MM.1S (cell line): ENCODE data around the gene DNAH7.
A peak's percentile ranks its signal among the peaks of the same experiment; 100 is the strongest.

Experiments used
- DNase-seq: peaks from one replicate; pipeline ENCODE4 v3.0.0-alpha.2; 2015
- H2AFZ ChIP-seq: fragments of 300-600 bp; sonication (generic); 2 replicates; pipeline ENCODE4 v1.6.0; 2016; ENCODE audit warnings: antibody characterized with exemption, low read length
- H3F3A ChIP-seq: fragments of 300-600 bp; sonication (generic); 2 replicates; pipeline ENCODE4 v1.6.1; 2016; ENCODE audit warnings: mild to moderate bottlenecking, antibody characterized with exemption, low read length, moderate library complexity, mixed read lengths; ENCODE audit not compliant: insufficient read depth
- H3K27ac ChIP-seq: fragments of 300-600 bp; sonication (generic); 2 replicates; pipeline ENCODE4 v1.5.1; 2016; ENCODE audit warnings: mild to moderate bottlenecking, low read length
- H3K27me3 ChIP-seq: fragments of 300-600 bp; sonication (generic); replicated peaks from 2 replicates; pipeline ENCODE4 v1.6.0; 2016; ENCODE audit warnings: low read length; ENCODE audit not compliant: insufficient read depth
- H3K36me3 ChIP-seq: fragments of 300-600 bp; sonication (generic); replicated peaks from 2 replicates; pipeline ENCODE4 v1.6.1; 2016; ENCODE audit warnings: mild to moderate bottlenecking, low read length, mixed read lengths; ENCODE audit not compliant: insufficient read depth
- H3K4me1 ChIP-seq: fragments of 300-600 bp; sonication (generic); 2 replicates; pipeline ENCODE4 v1.6.1; 2016; ENCODE audit warnings: low read length, mixed read lengths
- H3K4me2 ChIP-seq: fragments of 300-600 bp; sonication (generic); 2 replicates; pipeline ENCODE4 v1.6.0; 2016; ENCODE audit warnings: low read depth, low read length
- H3K4me3 ChIP-seq: fragments of 300-600 bp; sonication (generic); 2 replicates; pipeline ENCODE4 v1.5.1; 2016; ENCODE audit warnings: low read length, mixed read lengths
- H3K79me2 ChIP-seq: fragments of 300-600 bp; sonication (generic); 2 replicates; pipeline ENCODE4 v1.6.1; 2016; ENCODE audit warnings: mixed run types, low read length, mixed read lengths
- H3K9ac ChIP-seq: fragments of 300-600 bp; sonication (generic); 2 replicates; pipeline ENCODE4 v1.6.1; 2016; ENCODE audit warnings: low read length, mixed read lengths
- H3K9me2 ChIP-seq: fragments of 300-600 bp; sonication (generic); replicated peaks from 2 replicates; pipeline ENCODE4 v1.6.1; 2016; ENCODE audit warnings: mild to moderate bottlenecking, low read length, mixed read lengths; ENCODE audit not compliant: insufficient read depth
- H3K9me3 ChIP-seq: fragments of 300-600 bp; sonication (generic); replicated peaks from 2 replicates; pipeline ENCODE4 v1.6.1; 2016; ENCODE audit warnings: mild to moderate bottlenecking, low read length, mixed read lengths; ENCODE audit not compliant: insufficient read depth
- H4K20me1 ChIP-seq: fragments of 300-600 bp; sonication (generic); 2 replicates; pipeline ENCODE4 v1.6.1; 2016; ENCODE audit warnings: mild to moderate bottlenecking, low read length, moderate library complexity, mixed read lengths; ENCODE audit not compliant: insufficient read depth
- EZH2 ChIP-seq: fragments of 300-600 bp; sonication (generic); optimal IDR thresholded peaks from 2 replicates; pipeline ENCODE3; 2017; ENCODE audit warnings: low read depth, mild to moderate bottlenecking, antibody characterized with exemption, low read length, mixed read lengths
- EZH2phosphoT487 ChIP-seq: fragments of 300-600 bp; sonication (generic); IDR thresholded peaks from 2 replicates; pipeline ENCODE4 v1.6.1; 2018; ENCODE audit warnings: antibody characterized with exemption, low read length
- TF ChIP-seq, protein P1 (sequence below): fragments of 300-600 bp; sonication (generic); IDR thresholded peaks from 2 replicates; pipeline ENCODE4 v1.5.1; 2016; ENCODE audit warnings: antibody characterized with exemption, low read length, mixed read lengths

Gene DNAH7

DNA sequence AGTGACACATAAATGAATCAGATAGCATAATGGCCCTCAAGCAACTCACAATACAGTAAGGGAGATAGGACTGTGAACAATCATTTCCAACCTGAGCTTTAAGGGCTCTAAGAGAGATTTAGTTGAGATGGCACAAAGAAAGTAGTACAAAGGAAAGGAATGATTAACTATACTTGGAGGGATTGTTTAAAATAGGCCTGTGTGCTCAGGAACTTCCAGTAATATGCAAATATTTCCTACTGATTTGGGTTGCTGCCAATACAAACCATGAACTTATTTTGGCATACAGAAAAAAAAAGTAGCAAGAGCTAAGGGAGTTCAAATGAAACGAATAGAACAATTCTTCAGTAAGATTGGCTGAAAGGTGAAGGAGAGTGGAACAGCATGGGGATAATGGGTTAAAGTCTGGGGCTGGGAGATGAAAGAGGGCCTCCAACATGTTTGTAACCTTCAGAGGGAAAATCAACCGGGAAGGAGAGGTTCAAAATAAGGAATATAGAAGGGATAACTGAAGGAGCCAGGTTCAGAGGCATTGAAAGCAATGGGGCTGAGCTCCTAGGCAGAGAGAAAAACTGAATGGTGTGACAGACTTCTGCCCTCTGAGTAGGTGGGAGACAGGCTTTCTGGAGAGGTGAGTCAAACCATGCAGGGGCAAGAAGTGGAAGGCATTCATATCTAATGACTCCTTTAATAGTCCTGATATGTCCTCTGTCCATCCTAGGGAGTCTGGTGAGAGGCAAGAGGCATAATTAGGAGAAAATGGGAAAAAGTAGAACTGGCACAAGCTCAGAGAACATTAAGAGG lies 83.5 kb downstream of the DNAH7 start:
- Histone ChIP-seq H3K36me3 (no peaks in the 10 kb centered on the region), H3K9me2 (no peaks in the 10 kb centered on the region), H3K27me3 (no peaks in the 10 kb centered on the region), H3K27ac (no peak overlapping the region), H3K4me3 (no peak overlapping the region), H3K9me3 (no peaks in the 10 kb centered on the region), H3K4me2 (no peak overlapping the region), H3K9ac (no peak overlapping the region), H2AFZ (no peak overlapping the region), H3K79me2 (no peaks in the 10 kb centered on the region), H3K4me1 (no peaks in the 10 kb centered on the region), H3F3A (no peaks in the 10 kb centered on the region), H4K20me1 (no peaks in the 10 kb centered on the region)
- no peak for DNase-seq
- TF ChIP-seq EZH2phosphoT487 (no peak), EZH2 (no peak)
- TF ChIP-seq, protein P1, sequence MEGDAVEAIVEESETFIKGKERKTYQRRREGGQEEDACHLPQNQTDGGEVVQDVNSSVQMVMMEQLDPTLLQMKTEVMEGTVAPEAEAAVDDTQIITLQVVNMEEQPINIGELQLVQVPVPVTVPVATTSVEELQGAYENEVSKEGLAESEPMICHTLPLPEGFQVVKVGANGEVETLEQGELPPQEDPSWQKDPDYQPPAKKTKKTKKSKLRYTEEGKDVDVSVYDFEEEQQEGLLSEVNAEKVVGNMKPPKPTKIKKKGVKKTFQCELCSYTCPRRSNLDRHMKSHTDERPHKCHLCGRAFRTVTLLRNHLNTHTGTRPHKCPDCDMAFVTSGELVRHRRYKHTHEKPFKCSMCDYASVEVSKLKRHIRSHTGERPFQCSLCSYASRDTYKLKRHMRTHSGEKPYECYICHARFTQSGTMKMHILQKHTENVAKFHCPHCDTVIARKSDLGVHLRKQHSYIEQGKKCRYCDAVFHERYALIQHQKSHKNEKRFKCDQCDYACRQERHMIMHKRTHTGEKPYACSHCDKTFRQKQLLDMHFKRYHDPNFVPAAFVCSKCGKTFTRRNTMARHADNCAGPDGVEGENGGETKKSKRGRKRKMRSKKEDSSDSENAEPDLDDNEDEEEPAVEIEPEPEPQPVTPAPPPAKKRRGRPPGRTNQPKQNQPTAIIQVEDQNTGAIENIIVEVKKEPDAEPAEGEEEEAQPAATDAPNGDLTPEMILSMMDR: no peak

DNA sequence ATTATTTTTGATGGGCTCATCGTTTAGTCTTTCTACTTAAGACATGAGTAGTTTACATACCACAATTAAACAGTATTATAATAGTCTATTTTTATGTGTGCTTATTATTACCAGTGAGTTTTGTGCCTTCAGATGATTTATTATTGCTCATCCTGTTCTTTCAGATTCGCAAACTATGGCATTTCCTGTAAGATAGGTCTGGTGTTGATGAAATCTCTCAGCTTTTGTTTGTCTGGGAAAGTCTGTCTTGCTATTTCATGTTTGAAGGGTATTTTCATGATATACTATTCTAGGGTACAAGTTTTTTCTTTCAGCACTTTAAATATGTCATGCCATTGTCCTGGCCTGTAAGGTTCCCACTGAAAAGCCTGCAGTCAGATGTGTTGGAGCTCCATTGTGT lies 101.3 kb downstream of the DNAH7 start:
- no peaks in the 10 kb centered on the region for H3K79me2 ChIP-seq
- H3K4me1 ChIP-seq: no peaks in the 10 kb centered on the region
- H3K27me3 ChIP-seq: no peaks in the 10 kb centered on the region
- no peaks in the 10 kb centered on the region for H3K9me3 ChIP-seq
- H3K27ac ChIP-seq: no peak overlapping the region
- no peaks in the 10 kb centered on the region for H3K9me2 ChIP-seq
- no peak overlapping the region for H2AFZ ChIP-seq
- no peak overlapping the region for H3K4me2 ChIP-seq
- H3K36me3 ChIP-seq: no peaks in the 10 kb centered on the region
- H4K20me1 ChIP-seq: no peaks in the 10 kb centered on the region
- no peaks in the 10 kb centered on the region for H3F3A ChIP-seq
- TF ChIP-seq, protein P1: no peak
- no peak for DNase-seq
- no peak overlapping the region for H3K9ac ChIP-seq
- no peak overlapping the region for H3K4me3 ChIP-seq

DNA sequence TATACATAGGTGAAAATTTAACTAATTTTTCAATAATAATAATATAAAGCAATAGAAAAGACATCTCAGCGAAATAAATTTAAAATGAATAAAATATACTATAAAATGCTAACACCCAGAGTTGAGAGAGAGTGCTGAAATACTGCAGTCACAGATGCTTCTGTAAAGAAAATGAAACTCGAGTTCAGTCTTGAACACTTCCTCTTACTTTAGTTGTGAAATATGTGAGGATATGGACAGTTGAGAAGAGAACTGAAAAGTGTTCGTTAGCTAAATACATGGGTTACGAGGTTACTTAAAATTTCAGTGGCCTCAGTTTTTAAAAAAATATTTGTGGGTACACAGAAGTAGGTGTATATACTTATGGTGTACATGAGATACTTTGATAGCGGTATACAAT lies 106.8 kb downstream of the DNAH7 start:
- TF ChIP-seq, protein P1: no peak
- TF ChIP-seq EZH2 (no peak), EZH2phosphoT487 (no peak)
- H3K27ac ChIP-seq: peak overlapping the region; percentile 8; the same call in 1 of the 2 replicates
- no peaks in the 10 kb centered on the region for H3K27me3 ChIP-seq
- no peaks in the 10 kb centered on the region for H3K4me1 ChIP-seq
- no peaks in the 10 kb centered on the region for H3K9me3 ChIP-seq
- no peaks in the 10 kb centered on the region for H3K36me3 ChIP-seq
- no peak overlapping the region for H3K4me3 ChIP-seq
- H3F3A ChIP-seq: no peaks in the 10 kb centered on the region
- H2AFZ ChIP-seq: no peak overlapping the region; the same call in 1 of the 2 replicates
- no peak overlapping the region for H3K9ac ChIP-seq
- peak; percentile 66 for DNase-seq
- H3K79me2 ChIP-seq: no peaks in the 10 kb centered on the region
- H4K20me1 ChIP-seq: no peaks in the 10 kb centered on the region
- H3K4me2 ChIP-seq: peak overlapping the region; percentile 22; the same call in 1 of the 2 replicates
- no peaks in the 10 kb centered on the region for H3K9me2 ChIP-seq
